ENCODE results near the gene CRIM1.
"Not testable (repeated sequence)": the region's sequence is repeated elsewhere in the genome, so short reads cannot be mapped to it uniquely, and the experiment has no call there.

GRCh38 chr2:36310444-36310843, 45.1 kb upstream of the CRIM1 start:
- TF ChIP-seq ZFP3 (CRISPR knock-in tag; IDR thresholded peaks at IDR 0.05); ESRRG (CRISPR knock-in tag; IDR thresholded peaks at IDR 0.05); CSRNP3 (CRISPR knock-in tag; IDR thresholded peaks at IDR 0.05); GLIS3 (CRISPR knock-in tag; IDR thresholded peaks at IDR 0.05); TCF4 (CRISPR knock-in tag; IDR thresholded peaks at IDR 0.05; ENCODE audit: borderline replicate concordance): not testable (repeated sequence)
